ENCODE measurements around the gene PEAK1. TPM values are rescaled to one million over a fixed set of nuclear protein-coding genes. Genes with fewer than 3 reads are reported as not detected.

Gene PEAK1
- total and polyA plus RNA-seq, 9 of the 15 experiments (the other 6 are each of a cell fraction or from before 2014, with no cell fraction given) = 0.99 to 22.4 (median 10.8) TPM

- TF ChIP-seq, protein P1, sequence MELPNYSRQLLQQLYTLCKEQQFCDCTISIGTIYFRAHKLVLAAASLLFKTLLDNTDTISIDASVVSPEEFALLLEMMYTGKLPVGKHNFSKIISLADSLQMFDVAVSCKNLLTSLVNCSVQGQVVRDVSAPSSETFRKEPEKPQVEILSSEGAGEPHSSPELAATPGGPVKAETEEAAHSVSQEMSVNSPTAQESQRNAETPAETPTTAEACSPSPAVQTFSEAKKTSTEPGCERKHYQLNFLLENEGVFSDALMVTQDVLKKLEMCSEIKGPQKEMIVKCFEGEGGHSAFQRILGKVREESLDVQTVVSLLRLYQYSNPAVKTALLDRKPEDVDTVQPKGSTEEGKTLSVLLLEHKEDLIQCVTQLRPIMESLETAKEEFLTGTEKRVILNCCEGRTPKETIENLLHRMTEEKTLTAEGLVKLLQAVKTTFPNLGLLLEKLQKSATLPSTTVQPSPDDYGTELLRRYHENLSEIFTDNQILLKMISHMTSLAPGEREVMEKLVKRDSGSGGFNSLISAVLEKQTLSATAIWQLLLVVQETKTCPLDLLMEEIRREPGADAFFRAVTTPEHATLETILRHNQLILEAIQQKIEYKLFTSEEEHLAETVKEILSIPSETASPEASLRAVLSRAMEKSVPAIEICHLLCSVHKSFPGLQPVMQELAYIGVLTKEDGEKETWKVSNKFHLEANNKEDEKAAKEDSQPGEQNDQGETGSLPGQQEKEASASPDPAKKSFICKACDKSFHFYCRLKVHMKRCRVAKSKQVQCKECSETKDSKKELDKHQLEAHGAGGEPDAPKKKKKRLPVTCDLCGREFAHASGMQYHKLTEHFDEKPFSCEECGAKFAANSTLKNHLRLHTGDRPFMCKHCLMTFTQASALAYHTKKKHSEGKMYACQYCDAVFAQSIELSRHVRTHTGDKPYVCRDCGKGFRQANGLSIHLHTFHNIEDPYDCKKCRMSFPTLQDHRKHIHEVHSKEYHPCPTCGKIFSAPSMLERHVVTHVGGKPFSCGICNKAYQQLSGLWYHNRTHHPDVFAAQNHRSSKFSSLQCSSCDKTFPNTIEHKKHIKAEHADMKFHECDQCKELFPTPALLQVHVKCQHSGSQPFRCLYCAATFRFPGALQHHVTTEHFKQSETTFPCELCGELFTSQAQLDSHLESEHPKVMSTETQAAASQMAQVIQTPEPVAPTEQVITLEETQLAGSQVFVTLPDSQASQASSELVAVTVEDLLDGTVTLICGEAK (IDR thresholded peaks at IDR 0.05) = 0 out of 2 replicates have a peak, but pooled peaks have one; percentile 19
- TF ChIP-seq, protein P1 (CRISPR knock-in tag; IDR thresholded peaks at IDR 0.05) = no peak
Observed at GRCh38 chr15:77418966-77419835, 703 bp downstream of the PEAK1 start (continued).

All from K562 (cell line).